CD14-positive monocyte (primary cell): ENCODE data around the gene PTPRN2. TPM values are rescaled to one million over a fixed set of nuclear protein-coding genes. Genes with fewer than 3 reads are reported as not detected.
"Not testable (repeated sequence)": the region's sequence is repeated elsewhere in the genome, so short reads cannot be mapped to it uniquely, and the experiment has no call there.

Source experiments
- DNase-seq, 3 donors: peaks; one replicate each; pipeline ENCODE4 v3.0.0-alpha.2; 2011 to 2022
- H2AFZ ChIP-seq: 2 replicates; pipeline ENCODE4 v1.6.0; 2012; ENCODE audit warnings: mild to moderate bottlenecking, low read depth, low read length, inconsistent platforms; ENCODE audit not compliant: insufficient read depth, poor library complexity, severe bottlenecking
- H3K27ac ChIP-seq, 2 donors: 1 replicate in 1 of 2; 2 replicates in 1 of 2; pipeline ENCODE4 v1.5.1; 2012 to 2013; ENCODE audit warnings: low read length in 2 of 2, control low read depth in 1 of 2, inconsistent platforms in 1 of 2, low read depth in 1 of 2, mild to moderate bottlenecking in 1 of 2
- H3K27me3 ChIP-seq, 2 donors: one replicate each; pipeline versions ENCODE4 v1.6.0 to v1.6.1; 2011 to 2013; ENCODE audit warnings: low read length in 2 of 2; ENCODE audit not compliant: control insufficient read depth in 2 of 2, insufficient read depth in 2 of 2
- H3K36me3 ChIP-seq, 2 donors: replicated peaks in 1 of 2; 1 replicate in 1 of 2; 2 replicates in 1 of 2; pipeline versions ENCODE4 v1.5.1 to v1.6.1; 2012 to 2013; ENCODE audit warnings: low read length in 2 of 2, control low read depth in 1 of 2, inconsistent platforms in 1 of 2, mild to moderate bottlenecking in 1 of 2; ENCODE audit not compliant: insufficient read depth in 2 of 2, control insufficient read depth in 1 of 2
- H3K4me1 ChIP-seq, 2 donors: 1 replicate in 1 of 2; 2 replicates in 1 of 2; pipeline versions ENCODE4 v1.5.1 to v1.6.1; 2012 to 2013; ENCODE audit warnings: low read length in 2 of 2, control low read depth in 1 of 2, inconsistent platforms in 1 of 2, mild to moderate bottlenecking in 1 of 2, moderate library complexity in 1 of 2; ENCODE audit not compliant: insufficient read depth in 2 of 2, control insufficient read depth in 1 of 2
- H3K4me2 ChIP-seq: replicated peaks from 2 replicates; pipeline ENCODE3; 2012; ENCODE audit warnings: low read length, moderate library complexity, mild to moderate bottlenecking; ENCODE audit not compliant: poor library complexity, severe bottlenecking; ENCODE audit errors: extremely low read depth
- H3K4me3 ChIP-seq, 3 experiments: fragments of 200-600 bp in 1 of 3; sonication (generic) in 1 of 3; replicated peaks in 1 of 3; 1 replicate in 2 of 3; 2 replicates in 1 of 3; pipeline ENCODE4 v1.5.1; 2011 to 2013; ENCODE audit warnings: low read length in 3 of 3, mild to moderate bottlenecking in 3 of 3, control low read depth in 2 of 3, low read depth in 2 of 3, inconsistent platforms in 1 of 3, moderate library complexity in 1 of 3
- H3K79me2 ChIP-seq: 2 replicates; pipeline ENCODE4 v1.6.0; 2012; ENCODE audit warnings: mild to moderate bottlenecking, control low read depth, inconsistent platforms, low read length, moderate library complexity; ENCODE audit not compliant: insufficient read depth
- H3K9ac ChIP-seq: 2 replicates; pipeline ENCODE4 v1.6.0; 2017; ENCODE audit warnings: low read length, mild to moderate bottlenecking; ENCODE audit not compliant: insufficient read depth, poor library complexity, severe bottlenecking
- H3K9me3 ChIP-seq, 2 donors: replicated peaks in 1 of 2; 1 replicate in 1 of 2; 2 replicates in 1 of 2; pipeline versions ENCODE4 v1.5.1 to v1.6.1; 2012 to 2013; ENCODE audit warnings: low read length in 2 of 2, control low read depth in 1 of 2; ENCODE audit not compliant: control insufficient read depth in 1 of 2, insufficient read depth in 1 of 2
- H4K20me1 ChIP-seq: 2 replicates; pipeline ENCODE4 v1.6.0; 2012; ENCODE audit warnings: mild to moderate bottlenecking, low read length, control low read depth, moderate library complexity; ENCODE audit not compliant: insufficient read depth
- H3K27ac Mint-ChIP-seq, 7 donors: one replicate each; pipeline ENCODE4 v1.8.0; 2020; ENCODE audit warnings: mild to moderate bottlenecking in 7 of 7, mixed read lengths in 7 of 7, moderate library complexity in 6 of 7, inconsistent platforms in 2 of 7
- H3K27me3 Mint-ChIP-seq, 3 donors: one replicate each; pipeline ENCODE4 v1.8.0; 2021 to 2022; ENCODE audit warnings: low read depth in 3 of 3, mild to moderate bottlenecking in 3 of 3, mixed read lengths in 3 of 3, moderate library complexity in 3 of 3, inconsistent platforms in 1 of 3
- H3K36me3 Mint-ChIP-seq, 2 donors: one replicate each; pipeline ENCODE4 v1.8.0; 2020; ENCODE audit warnings: mixed read lengths in 2 of 2, inconsistent platforms in 1 of 2, mild to moderate bottlenecking in 1 of 2
- H3K4me1 Mint-ChIP-seq: one replicate; pipeline ENCODE4 v1.8.0; 2020; ENCODE audit warnings: mild to moderate bottlenecking, mixed read lengths
- H3K4me3 Mint-ChIP-seq, 2 donors: one replicate each; pipeline ENCODE4 v1.8.0; 2020; ENCODE audit warnings: mild to moderate bottlenecking in 2 of 2, mixed read lengths in 2 of 2, moderate library complexity in 1 of 2
- H3K9me3 Mint-ChIP-seq, 7 donors: one replicate each; pipeline ENCODE4 v1.8.0; 2020 to 2022; ENCODE audit warnings: mixed read lengths in 7 of 7, mild to moderate bottlenecking in 6 of 7, moderate library complexity in 6 of 7, inconsistent platforms in 2 of 7
- WGBS: methylation state at CpG from one replicate; pipeline ENCODE4 v1.1.5; 2013; ENCODE audit warnings: missing lambda C conversion rate; ENCODE audit not compliant: insufficient coverage; 5-methylcytosine and 5-hydroxymethylcytosine counted together
- intact Hi-C, 2 donors: fragments of 100-400 bp; cut with micrococcal nuclease; formaldehyde crosslinking; loops; one replicate each; pipeline versions ENCODE4 v1.15.0 to v1.15.1; 2023
- polyA plus RNA-seq, 3 donors: library from polyadenylated mRNA; depleted of rRNA in 1 of 3; unstranded in 2 of 3; stranded (reverse) in 1 of 3; fragments of 300-500 nt in 2 of 3; fragments of >200 nt in 1 of 3; fragmentation: Illumina TruSeq in 2 of 3; gene quantifications; 1 replicate in 2 of 3; 2 replicates in 1 of 3; pipeline ENCODE4 v1.2.3, GENCODE V29; 2012 to 2021
- TF ChIP-seq, protein P1 (sequence below): fragments of 200-600 bp; IDR thresholded peaks from one replicate; pipeline ENCODE4 v1.8.0; 2022; ENCODE audit warnings: antibody characterized with exemption, mild to moderate bottlenecking

PTPRN2 gene
- polyA plus RNA-seq, 3 donors, result 0.25 to 1.4 (median 0.97) TPM

DNA sequence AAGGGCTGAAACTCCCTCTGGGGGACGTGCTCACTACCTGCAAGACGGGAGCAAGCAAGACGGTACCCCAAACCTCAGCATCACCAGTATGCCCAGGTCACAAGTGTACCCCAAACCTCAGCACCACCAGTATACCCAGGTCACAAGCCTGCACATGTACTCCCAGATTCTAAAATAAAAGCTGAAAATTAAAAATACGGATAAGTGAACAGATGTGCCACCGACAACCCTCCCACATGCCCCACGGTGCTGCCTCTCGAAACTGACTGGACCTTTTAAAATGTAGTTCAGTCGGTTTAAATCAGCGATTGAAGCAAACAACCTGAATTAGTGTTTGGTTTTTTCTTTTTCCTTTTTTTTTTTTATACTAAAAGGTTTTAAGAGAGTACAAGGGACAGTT lies 684.3 kb downstream of the PTPRN2 start:
- Mint-ChIP-seq H3K4me1 (no peaks in the 10 kb centered on the region), H3K9me3 (peaks cover 0 to 5% (median 1%) of the 10 kb centered on the region in 7 donors), H3K36me3 (no peaks in the 10 kb centered on the region), H3K27ac (no peak overlapping the region), H3K4me3 (no peak overlapping the region), H3K27me3 (peaks cover 2 to 10% (median 4%) of the 10 kb centered on the region in 3 donors)
- Histone ChIP-seq H4K20me1 (no peaks in the 10 kb centered on the region), H3K79me2 (no peaks in the 10 kb centered on the region), H3K36me3 (no peaks in the 10 kb centered on the region), H3K4me1 (no peaks in the 10 kb centered on the region), H3K4me3 (no peak overlapping the region), H3K27ac (no peak overlapping the region), H2AFZ (no peak overlapping the region), H3K4me2 (no peak overlapping the region), H3K27me3 (no peaks in the 10 kb centered on the region), H3K9me3 (no peaks in the 10 kb centered on the region), H3K9ac (no peak overlapping the region)
- intact Hi-C loops, result no loop called here
- DNase-seq, result no peak
- TF ChIP-seq, protein P1, sequence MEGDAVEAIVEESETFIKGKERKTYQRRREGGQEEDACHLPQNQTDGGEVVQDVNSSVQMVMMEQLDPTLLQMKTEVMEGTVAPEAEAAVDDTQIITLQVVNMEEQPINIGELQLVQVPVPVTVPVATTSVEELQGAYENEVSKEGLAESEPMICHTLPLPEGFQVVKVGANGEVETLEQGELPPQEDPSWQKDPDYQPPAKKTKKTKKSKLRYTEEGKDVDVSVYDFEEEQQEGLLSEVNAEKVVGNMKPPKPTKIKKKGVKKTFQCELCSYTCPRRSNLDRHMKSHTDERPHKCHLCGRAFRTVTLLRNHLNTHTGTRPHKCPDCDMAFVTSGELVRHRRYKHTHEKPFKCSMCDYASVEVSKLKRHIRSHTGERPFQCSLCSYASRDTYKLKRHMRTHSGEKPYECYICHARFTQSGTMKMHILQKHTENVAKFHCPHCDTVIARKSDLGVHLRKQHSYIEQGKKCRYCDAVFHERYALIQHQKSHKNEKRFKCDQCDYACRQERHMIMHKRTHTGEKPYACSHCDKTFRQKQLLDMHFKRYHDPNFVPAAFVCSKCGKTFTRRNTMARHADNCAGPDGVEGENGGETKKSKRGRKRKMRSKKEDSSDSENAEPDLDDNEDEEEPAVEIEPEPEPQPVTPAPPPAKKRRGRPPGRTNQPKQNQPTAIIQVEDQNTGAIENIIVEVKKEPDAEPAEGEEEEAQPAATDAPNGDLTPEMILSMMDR, result no peak
- 100% methylated on average over 6 of the region's 9 CpGs for WGBS

DNA sequence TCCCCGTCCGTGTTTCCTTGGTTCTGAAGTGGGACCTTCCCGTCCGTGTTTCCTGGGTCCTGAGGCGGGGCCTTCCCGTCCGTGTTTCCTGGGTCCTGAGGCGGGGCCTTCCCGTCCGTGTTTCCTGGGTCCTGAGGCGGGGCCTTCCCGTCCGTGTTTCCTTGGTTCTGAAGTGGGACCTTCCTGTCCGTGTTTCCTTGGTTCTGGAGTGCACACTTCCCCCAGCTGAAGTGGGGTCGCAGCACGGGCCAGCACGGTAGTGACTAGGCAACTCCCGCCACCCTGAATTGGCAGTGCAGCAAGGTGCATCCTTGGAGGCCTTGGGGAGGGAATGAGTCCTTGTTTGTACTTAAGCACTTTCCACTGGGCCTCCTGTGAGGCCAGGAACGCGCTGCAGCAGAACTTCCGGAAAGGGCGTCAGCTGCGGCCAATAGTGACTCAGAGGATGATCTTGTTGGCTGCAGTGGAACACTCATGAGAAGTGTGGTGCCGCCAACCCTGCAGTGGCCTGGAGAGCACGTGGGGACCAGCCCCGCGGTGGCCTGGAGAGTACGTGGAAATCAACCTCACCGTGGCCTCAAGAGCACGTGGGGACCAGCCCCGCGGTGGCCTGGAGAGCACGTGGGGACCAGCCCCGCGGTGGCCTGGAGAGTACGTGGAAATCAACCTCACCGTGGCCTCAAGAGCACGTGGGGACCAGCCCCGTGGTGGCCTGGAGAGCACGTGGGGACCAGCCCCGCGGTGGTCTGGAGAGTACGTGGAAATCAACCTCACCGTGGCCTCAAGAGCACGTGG lies 685.6 kb downstream of the PTPRN2 start:
- H3K9me3 Mint-ChIP-seq, H3K27ac Mint-ChIP-seq, DNase-seq, H3K4me3 ChIP-seq, H3K4me1 ChIP-seq, H3K36me3 ChIP-seq, H3K4me2 ChIP-seq, H3K79me2 ChIP-seq, H3K27me3 Mint-ChIP-seq, intact Hi-C loops, H3K9ac ChIP-seq, H3K4me1 Mint-ChIP-seq, H3K27ac ChIP-seq, H3K4me3 Mint-ChIP-seq, H2AFZ ChIP-seq, H4K20me1 ChIP-seq, H3K9me3 ChIP-seq, H3K27me3 ChIP-seq, H3K36me3 Mint-ChIP-seq: not testable (repeated sequence)
- 91% methylated on average over 22 of the region's 45 CpGs for WGBS
